ENCODE measurements around the gene TATDN3. TPM values are rescaled to one million over a fixed set of nuclear protein-coding genes. Genes with fewer than 3 reads are reported as not detected.

TATDN3 gene
- total and polyA plus RNA-seq, 9 of the 15 experiments (the other 6 are each of a cell fraction or from before 2014, with no cell fraction given) = 18.3 to 79.9 (median 28.2) TPM

DNA sequence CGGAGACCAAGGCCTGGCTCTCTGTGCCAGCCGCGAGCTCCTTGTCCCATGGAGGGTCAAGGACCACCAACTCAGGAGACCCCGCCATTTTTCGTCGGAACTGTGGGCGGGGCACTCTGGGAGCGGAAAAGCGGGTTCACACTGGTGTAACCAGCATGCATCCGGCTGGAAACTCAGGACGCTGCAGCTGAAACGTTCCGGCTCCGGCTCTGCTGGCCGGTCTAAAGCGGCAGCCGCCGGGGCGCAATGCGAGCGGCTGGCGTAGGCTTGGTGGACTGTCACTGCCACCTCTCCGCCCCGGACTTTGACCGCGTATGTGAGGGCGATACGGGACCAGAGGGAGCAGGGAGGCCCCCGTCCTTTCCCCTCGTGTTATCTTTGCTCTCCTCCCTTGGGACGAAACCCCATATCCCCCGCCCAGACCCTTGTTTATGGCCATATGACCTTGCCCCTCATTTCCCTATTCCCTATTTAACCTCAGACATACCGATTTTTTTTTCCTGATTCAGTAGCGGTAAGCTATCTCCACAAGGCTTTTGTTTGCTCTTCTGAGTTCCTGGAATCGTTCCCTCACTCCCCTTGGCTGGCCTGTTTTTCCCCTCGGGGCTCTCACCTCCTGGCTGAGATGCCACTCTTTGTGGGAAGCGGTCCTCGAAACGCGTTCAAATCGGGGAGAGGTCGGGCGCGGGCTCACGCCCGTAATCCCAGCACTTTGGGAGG lies at the start of gene TATDN3, which contains the start of gene NSL1 (continued):
- TF ChIP-seq CREB3L1 (IDR thresholded peaks at IDR 0.05; ENCODE audit: borderline replicate concordance, low read depth) = peak; percentile 75; the same call in 1 of the 2 replicates
- TF ChIP-seq USF1 (CRISPR knock-in tag; IDR thresholded peaks at IDR 0.05) = peak; percentile 44
- peak; percentile 100 for TF ChIP-seq TAF1 (IDR thresholded peaks at IDR 0.05; ENCODE audit: control insufficient read depth, extremely low read depth, insufficient read depth, low read length, severe bottlenecking)
- TF ChIP-seq HNRNPK (IDR thresholded peaks at IDR 0.05; ENCODE audit: low read depth, low read length, poor library complexity, severe bottlenecking) = no peak
- peak; percentile 100 for TF ChIP-seq RBBP5 (IDR thresholded peaks at IDR 0.05; ENCODE audit: borderline replicate concordance, insufficient read depth, low read length, poor library complexity, severe bottlenecking)
- TF ChIP-seq, protein P1, sequence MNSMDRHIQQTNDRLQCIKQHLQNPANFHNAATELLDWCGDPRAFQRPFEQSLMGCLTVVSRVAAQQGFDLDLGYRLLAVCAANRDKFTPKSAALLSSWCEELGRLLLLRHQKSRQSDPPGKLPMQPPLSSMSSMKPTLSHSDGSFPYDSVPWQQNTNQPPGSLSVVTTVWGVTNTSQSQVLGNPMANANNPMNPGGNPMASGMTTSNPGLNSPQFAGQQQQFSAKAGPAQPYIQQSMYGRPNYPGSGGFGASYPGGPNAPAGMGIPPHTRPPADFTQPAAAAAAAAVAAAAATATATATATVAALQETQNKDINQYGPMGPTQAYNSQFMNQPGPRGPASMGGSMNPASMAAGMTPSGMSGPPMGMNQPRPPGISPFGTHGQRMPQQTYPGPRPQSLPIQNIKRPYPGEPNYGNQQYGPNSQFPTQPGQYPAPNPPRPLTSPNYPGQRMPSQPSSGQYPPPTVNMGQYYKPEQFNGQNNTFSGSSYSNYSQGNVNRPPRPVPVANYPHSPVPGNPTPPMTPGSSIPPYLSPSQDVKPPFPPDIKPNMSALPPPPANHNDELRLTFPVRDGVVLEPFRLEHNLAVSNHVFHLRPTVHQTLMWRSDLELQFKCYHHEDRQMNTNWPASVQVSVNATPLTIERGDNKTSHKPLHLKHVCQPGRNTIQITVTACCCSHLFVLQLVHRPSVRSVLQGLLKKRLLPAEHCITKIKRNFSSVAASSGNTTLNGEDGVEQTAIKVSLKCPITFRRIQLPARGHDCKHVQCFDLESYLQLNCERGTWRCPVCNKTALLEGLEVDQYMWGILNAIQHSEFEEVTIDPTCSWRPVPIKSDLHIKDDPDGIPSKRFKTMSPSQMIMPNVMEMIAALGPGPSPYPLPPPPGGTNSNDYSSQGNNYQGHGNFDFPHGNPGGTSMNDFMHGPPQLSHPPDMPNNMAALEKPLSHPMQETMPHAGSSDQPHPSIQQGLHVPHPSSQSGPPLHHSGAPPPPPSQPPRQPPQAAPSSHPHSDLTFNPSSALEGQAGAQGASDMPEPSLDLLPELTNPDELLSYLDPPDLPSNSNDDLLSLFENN (IDR thresholded peaks at IDR 0.05; ENCODE audit: low read depth in 2 of 2, low read length in 2 of 2) = peak in 1 of 2 experiments; percentile 40; a peak in 1 of 4 replicates
- TF ChIP-seq RFX5 (IDR thresholded peaks at IDR 0.05; ENCODE audit: low read depth, low read length) = no peak
- TF ChIP-seq MYNN (IDR thresholded peaks at IDR 0.05) = peak; percentile 86
- TF ChIP-seq MYNN (CRISPR knock-in tag; IDR thresholded peaks at IDR 0.05) = no peak
- peak; percentile 63; the same call in 1 of the 2 replicates for TF ChIP-seq ZNF644 (tag; IDR thresholded peaks at IDR 0.05; ENCODE audit: low read depth)
- no peak for TF ChIP-seq PRPF4 (IDR thresholded peaks at IDR 0.05; ENCODE audit: insufficient read depth, low read depth, low read length, poor library complexity, severe bottlenecking)
- no peak for TF ChIP-seq MBD1 (CRISPR knock-in tag; IDR thresholded peaks at IDR 0.05)
- peak; percentile 91 for TF ChIP-seq ZKSCAN1 (IDR thresholded peaks at IDR 0.05; ENCODE audit: low read depth, low read length)
- peak; percentile 42 to 66; a peak in 2 of 4 replicates for TF ChIP-seq ETV6 (IDR thresholded peaks at IDR 0.05; ENCODE audit: borderline replicate concordance in 1 of 2, low read depth in 2 of 2, low read length in 1 of 2)
- no peak for TF ChIP-seq ETV6 (CRISPR knock-in tag; IDR thresholded peaks at IDR 0.05; ENCODE audit: borderline replicate concordance)
- no peak for TF ChIP-seq ZNF124 (CRISPR knock-in tag; IDR thresholded peaks at IDR 0.05)
- TF ChIP-seq STAT5B (CRISPR knock-in tag; IDR thresholded peaks at IDR 0.05) = no peak
- no peak for TF ChIP-seq TGIF2 (CRISPR knock-in tag; IDR thresholded peaks at IDR 0.05)
